Natural killer cell (primary cell): ENCODE data around the gene YAP1. TPM values are rescaled to one million over a fixed set of nuclear protein-coding genes. Genes with fewer than 3 reads are reported as not detected.

Source experiments
- ATAC-seq, 3 donors: fragments of 150-1000 bp in 2 of 3; fragments of 200-7000 bp in 1 of 3; cut with Tn5 transposase; 1 replicate in 1 of 3; 2 replicates in 2 of 3; pipeline ENCODE4 v1.10.0; 2021; ENCODE audit warnings: mild to moderate bottlenecking in 2 of 3, moderate library complexity in 2 of 3
- DNase-seq, 2 donors: peaks; one replicate each; pipeline versions ENCODE4 v3.0.0 to v3.0.0-alpha.2; 2013 to 2021; ENCODE audit warnings: mixed read lengths in 1 of 2
- H3K27ac ChIP-seq: one replicate; pipeline ENCODE4 v1.5.1; 2013; ENCODE audit warnings: mild to moderate bottlenecking, low read length
- H3K27me3 ChIP-seq: one replicate; pipeline ENCODE4 v1.6.1; 2013; ENCODE audit warnings: low read length; ENCODE audit not compliant: control insufficient read depth, insufficient read depth
- H3K36me3 ChIP-seq: one replicate; pipeline ENCODE4 v1.6.1; 2013; ENCODE audit warnings: low read length; ENCODE audit not compliant: control insufficient read depth, insufficient read depth
- H3K4me1 ChIP-seq: one replicate; pipeline ENCODE4 v1.6.1; 2013; ENCODE audit warnings: low read length; ENCODE audit not compliant: control insufficient read depth, insufficient read depth
- H3K4me3 ChIP-seq: one replicate; pipeline ENCODE4 v1.5.1; 2013; ENCODE audit warnings: low read length
- H3K9me3 ChIP-seq: one replicate; pipeline ENCODE4 v1.6.1; 2013; ENCODE audit warnings: low read length; ENCODE audit not compliant: control insufficient read depth, insufficient read depth
- H3K27ac Mint-ChIP-seq, 2 donors: one replicate each; pipeline ENCODE4 v1.8.0; 2022; ENCODE audit warnings: mild to moderate bottlenecking in 2 of 2, mixed read lengths in 2 of 2, moderate library complexity in 1 of 2
- H3K27me3 Mint-ChIP-seq, 2 donors: one replicate each; pipeline ENCODE4 v1.8.0; 2022; ENCODE audit warnings: low read depth in 2 of 2, mixed read lengths in 2 of 2
- H3K36me3 Mint-ChIP-seq: one replicate; pipeline ENCODE4 v1.8.0; 2022; ENCODE audit warnings: mixed read lengths
- H3K4me1 Mint-ChIP-seq, 2 donors: one replicate each; pipeline ENCODE4 v1.8.0; 2022; ENCODE audit warnings: mixed read lengths in 2 of 2
- H3K4me3 Mint-ChIP-seq: one replicate; pipeline ENCODE4 v1.8.0; 2022; ENCODE audit warnings: mild to moderate bottlenecking, moderate library complexity, mixed read lengths
- H3K9me3 Mint-ChIP-seq, 2 donors: one replicate each; pipeline ENCODE4 v1.8.0; 2022; ENCODE audit warnings: mixed read lengths in 2 of 2
- WGBS: methylation state at CpG from one replicate; pipeline ENCODE4 v1.1.7; 2013; ENCODE audit warnings: missing lambda C conversion rate; ENCODE audit not compliant: insufficient coverage; 5-methylcytosine and 5-hydroxymethylcytosine counted together
- intact Hi-C: fragments of 100-400 bp; cut with micrococcal nuclease; formaldehyde crosslinking; loops from one replicate; pipeline ENCODE4 v1.14.2; 2022
- total RNA-seq, 4 donors: library from RNA; stranded (reverse); fragments of 120-200 nt in 1 of 4; gene quantifications; one replicate each; pipeline versions ENCODE4 v1.2.3 to v1.2.4, GENCODE V29; 2013 to 2022
- TF ChIP-seq, protein P1 (sequence below): fragments of 200-600 bp; IDR thresholded peaks from one replicate; pipeline ENCODE4 v1.8.0; 2022; ENCODE audit warnings: antibody characterized with exemption

YAP1 gene
- total RNA-seq, 3 donors from 2014 or later (not counting 1 experiment from before 2014, with no cell fraction given), result not detected

DNA sequence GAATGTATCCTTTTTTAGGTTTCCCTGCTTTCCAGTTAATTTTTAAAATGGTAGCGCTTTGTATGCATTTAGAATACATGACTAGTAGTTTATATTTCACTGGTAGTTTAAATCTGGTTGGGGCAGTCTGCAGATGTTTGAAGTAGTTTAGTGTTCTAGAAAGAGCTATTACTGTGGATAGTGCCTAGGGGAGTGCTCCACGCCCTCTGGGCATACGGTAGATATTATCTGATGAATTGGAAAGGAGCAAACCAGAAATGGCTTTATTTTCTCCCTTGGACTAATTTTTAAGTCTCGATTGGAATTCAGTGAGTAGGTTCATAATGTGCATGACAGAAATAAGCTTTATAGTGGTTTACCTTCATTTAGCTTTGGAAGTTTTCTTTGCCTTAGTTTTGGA lies 120.7 kb downstream of the YAP1 start:
- Histone ChIP-seq H3K27ac (no peak overlapping the region), H3K36me3 (no peaks in the 10 kb centered on the region), H3K4me1 (no peaks in the 10 kb centered on the region), H3K9me3 (no peaks in the 10 kb centered on the region), H3K4me3 (no peak overlapping the region), H3K27me3 (peaks cover 2% of the 10 kb centered on the region)
- intact Hi-C loops, result no loop called here
- no peaks in the 10 kb centered on the region for H3K36me3 Mint-ChIP-seq
- no peaks in the 10 kb centered on the region for H3K4me1 Mint-ChIP-seq
- H3K9me3 Mint-ChIP-seq, result no peaks in the 10 kb centered on the region
- WGBS, result 83% methylated on average over 4 of the region's 4 CpGs
- TF ChIP-seq, protein P1, sequence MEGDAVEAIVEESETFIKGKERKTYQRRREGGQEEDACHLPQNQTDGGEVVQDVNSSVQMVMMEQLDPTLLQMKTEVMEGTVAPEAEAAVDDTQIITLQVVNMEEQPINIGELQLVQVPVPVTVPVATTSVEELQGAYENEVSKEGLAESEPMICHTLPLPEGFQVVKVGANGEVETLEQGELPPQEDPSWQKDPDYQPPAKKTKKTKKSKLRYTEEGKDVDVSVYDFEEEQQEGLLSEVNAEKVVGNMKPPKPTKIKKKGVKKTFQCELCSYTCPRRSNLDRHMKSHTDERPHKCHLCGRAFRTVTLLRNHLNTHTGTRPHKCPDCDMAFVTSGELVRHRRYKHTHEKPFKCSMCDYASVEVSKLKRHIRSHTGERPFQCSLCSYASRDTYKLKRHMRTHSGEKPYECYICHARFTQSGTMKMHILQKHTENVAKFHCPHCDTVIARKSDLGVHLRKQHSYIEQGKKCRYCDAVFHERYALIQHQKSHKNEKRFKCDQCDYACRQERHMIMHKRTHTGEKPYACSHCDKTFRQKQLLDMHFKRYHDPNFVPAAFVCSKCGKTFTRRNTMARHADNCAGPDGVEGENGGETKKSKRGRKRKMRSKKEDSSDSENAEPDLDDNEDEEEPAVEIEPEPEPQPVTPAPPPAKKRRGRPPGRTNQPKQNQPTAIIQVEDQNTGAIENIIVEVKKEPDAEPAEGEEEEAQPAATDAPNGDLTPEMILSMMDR, result no peak
- no peak overlapping the region for H3K4me3 Mint-ChIP-seq
- H3K27ac Mint-ChIP-seq, result no peak overlapping the region
- DNase-seq (no peak), ATAC-seq (no peak)
- H3K27me3 Mint-ChIP-seq, result peaks cover 11 to 25% of the 10 kb centered on the region in 2 donors

GRCh38 chr11:102234779-102235439 lies 124.7 kb downstream of the YAP1 start:
- no peaks in the 10 kb centered on the region for H3K36me3 Mint-ChIP-seq
- intact Hi-C loops, result no loop called here
- H3K4me3 ChIP-seq, result no peak overlapping the region
- DNase-seq (no peak), ATAC-seq (no peak)
- no peak overlapping the region for H3K4me3 Mint-ChIP-seq
- no peaks in the 10 kb centered on the region for H3K4me1 ChIP-seq
- peaks cover 2% of the 10 kb centered on the region for H3K27me3 ChIP-seq
- H3K27me3 Mint-ChIP-seq, result peaks cover 14 to 22% of the 10 kb centered on the region in 2 donors
- no peak overlapping the region for H3K27ac ChIP-seq
- TF ChIP-seq, protein P1, result no peak
- no peaks in the 10 kb centered on the region for H3K36me3 ChIP-seq
- 55% methylated on average over 5 of the region's 7 CpGs for WGBS
- H3K4me1 Mint-ChIP-seq, result no peaks in the 10 kb centered on the region
- H3K27ac Mint-ChIP-seq, result no peak overlapping the region
- H3K9me3 ChIP-seq, result no peaks in the 10 kb centered on the region
- no peaks in the 10 kb centered on the region for H3K9me3 Mint-ChIP-seq

DNA sequence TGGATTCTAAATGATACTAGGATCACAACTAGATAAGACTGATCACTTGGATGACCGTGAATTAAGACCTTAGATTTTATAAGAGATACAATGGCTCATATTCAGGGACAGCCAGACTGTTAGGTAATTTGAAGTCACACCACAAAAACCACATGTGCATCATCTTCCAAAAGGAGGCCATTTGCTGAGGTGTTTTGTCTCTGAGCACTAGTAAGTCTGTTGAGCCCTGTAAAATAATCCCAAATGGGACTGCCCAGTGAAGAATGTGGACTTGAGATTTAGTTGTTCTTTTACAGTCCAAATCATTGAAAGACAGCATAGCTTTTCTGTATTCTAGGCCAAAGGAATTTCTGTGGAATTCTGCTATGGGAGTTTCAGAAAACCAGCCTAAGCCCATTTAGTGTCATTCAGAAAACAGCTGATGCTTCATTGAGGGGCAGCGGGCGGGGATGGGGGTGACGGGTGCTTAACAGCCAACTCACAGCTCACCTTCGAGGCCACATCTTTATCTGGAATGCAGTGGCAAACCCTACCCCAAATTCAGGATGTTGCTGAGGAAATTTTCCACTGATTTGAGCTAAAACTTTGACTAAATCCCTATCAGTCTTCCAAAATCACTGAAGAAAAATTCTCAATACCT lies 127.0 kb downstream of the YAP1 start:
- H3K27me3 ChIP-seq, result peaks cover 2% of the 10 kb centered on the region
- no peak overlapping the region for H3K27ac Mint-ChIP-seq
- no peaks in the 10 kb centered on the region for H3K4me1 ChIP-seq
- no peak for ATAC-seq
- H3K4me3 Mint-ChIP-seq, result no peak overlapping the region
- H3K36me3 Mint-ChIP-seq, result no peaks in the 10 kb centered on the region
- H3K9me3 ChIP-seq, result no peaks in the 10 kb centered on the region
- H3K4me3 ChIP-seq, result no peak overlapping the region
- 86% methylated on average over 5 of the region's 5 CpGs for WGBS
- no peaks in the 10 kb centered on the region for H3K36me3 ChIP-seq
- DNase-seq, result no peak
- TF ChIP-seq, protein P1, result no peak
- H3K9me3 Mint-ChIP-seq, result no peaks in the 10 kb centered on the region
- no peaks in the 10 kb centered on the region for H3K4me1 Mint-ChIP-seq
- intact Hi-C loops, result no loop called here
- H3K27me3 Mint-ChIP-seq, result peaks cover 6 to 10% of the 10 kb centered on the region in 2 donors
- H3K27ac ChIP-seq, result no peak overlapping the region
